Activated CD4-positive, alpha-beta T cell treated with anti-CD3 and anti-CD28 coated beads for 36 hours (primary cell): Measurements from ENCODE around the gene SPTLC1. TPM values are rescaled to one million over a fixed set of nuclear protein-coding genes. Genes with fewer than 3 reads are reported as not detected.
"Not testable (repeated sequence)": the region's sequence is repeated elsewhere in the genome, so short reads cannot be mapped to it uniquely, and the experiment has no call there.

ENCODE experiments used
- ATAC-seq: fragments of 200-7000 bp; cut with Tn5 transposase; one replicate; pipeline ENCODE4 v1.10.0; 2021; ENCODE audit warnings: mild to moderate bottlenecking, moderate library complexity
- CTCF ChIA-PET: fragments of 350-600 bp; sonication (Branson Sonifier 250); formaldehyde crosslinking; loops from one replicate; lab custom pipeline; 2021; ENCODE audit warnings: antibody characterized with exemption; lab: Charles Lee
- POLR2A ChIA-PET: fragments of 350-600 bp; sonication (Branson Sonifier 250); formaldehyde crosslinking; loops from one replicate; lab custom pipeline; 2021; ENCODE audit warnings: antibody characterized with exemption, inconsistent platforms; lab: Charles Lee
- DNase-seq: peaks from one replicate; pipeline ENCODE4 v3.0.0-alpha.2; 2020
- H3K27ac Mint-ChIP-seq: one replicate; pipeline ENCODE4 v1.8.0; 2021; ENCODE audit warnings: mixed read lengths
- H3K27me3 Mint-ChIP-seq: one replicate; pipeline ENCODE4 v1.8.0; 2021; ENCODE audit warnings: mixed read lengths
- H3K36me3 Mint-ChIP-seq: one replicate; pipeline ENCODE4 v1.8.0; 2021; ENCODE audit warnings: low read depth, mixed read lengths
- H3K4me1 Mint-ChIP-seq: one replicate; pipeline ENCODE4 v1.8.0; 2021; ENCODE audit warnings: mixed read lengths
- H3K4me3 Mint-ChIP-seq: one replicate; pipeline ENCODE4 v1.8.0; 2021; ENCODE audit warnings: mild to moderate bottlenecking, moderate library complexity, mixed read lengths
- H3K9me3 Mint-ChIP-seq: one replicate; pipeline ENCODE4 v1.8.0; 2021; ENCODE audit warnings: low read depth, mixed read lengths
- intact Hi-C, 2 experiments: fragments of 100-400 bp; cut with DNase I in 1 of 2; cut with micrococcal nuclease in 1 of 2; formaldehyde crosslinking; loops; one replicate each; pipeline versions ENCODE4 v1.14.2 to v1.15.1; 2022 to 2024; cut with DNase I, micrococcal nuclease
- total RNA-seq, 2 experiments: library from RNA; stranded (reverse); gene quantifications; one replicate each; pipeline ENCODE4 v1.2.3, GENCODE V29; 2021

Gene SPTLC1
- total RNA-seq, 2 experiments from 2014 or later, result 45.9 to 46.6 TPM

DNA sequence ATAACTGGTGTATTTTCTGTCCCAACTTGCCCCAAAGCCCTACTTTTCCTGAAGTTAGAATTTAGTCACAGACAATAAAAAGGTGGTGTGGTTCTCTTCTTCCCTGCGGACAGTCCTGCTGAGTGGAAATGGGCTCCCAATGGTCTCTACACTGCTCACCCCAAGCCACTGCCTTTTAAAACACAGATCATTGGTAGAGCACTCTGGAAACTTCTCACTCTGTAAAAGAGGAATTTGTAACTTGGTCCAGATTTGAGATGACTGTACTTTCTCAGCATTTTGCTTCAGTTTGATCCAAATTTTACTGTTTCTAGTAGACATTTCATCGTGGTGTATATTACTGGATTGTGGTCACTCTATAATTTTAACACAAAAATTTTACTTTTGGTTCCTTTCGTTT is 84.8 kb downstream of the SPTLC1 start:
- CTCF ChIA-PET, result interaction anchor here (0.6 kb wide), 1 partner anchor 147 kb away, joined by 3 read pairs; no protein-coding TSS in a partner anchor
- H3K27ac Mint-ChIP-seq, result no peak overlapping the region
- H3K4me1 Mint-ChIP-seq, result no peaks in the 10 kb centered on the region

DNA sequence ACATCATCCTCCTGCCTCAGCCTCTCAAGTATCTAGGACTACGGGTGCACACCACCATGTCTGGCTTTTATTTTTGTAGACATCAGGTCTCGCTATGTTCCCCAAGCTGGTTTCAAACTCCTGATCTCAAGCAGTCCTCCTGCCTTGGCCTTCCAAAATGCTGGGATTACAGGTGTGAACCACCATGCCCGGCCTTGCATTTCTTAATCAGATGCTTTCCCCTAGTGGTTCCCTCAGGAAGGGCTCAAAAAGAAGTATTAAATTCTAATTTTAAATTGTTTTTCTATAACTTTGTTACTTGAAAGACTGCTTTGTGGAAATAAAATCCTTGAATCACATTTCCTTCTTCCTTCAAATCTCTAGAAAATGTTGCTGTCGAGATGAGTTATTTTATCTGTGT is 85.7 kb downstream of the SPTLC1 start:
- no peak overlapping the region for H3K27ac Mint-ChIP-seq
- H3K9me3 Mint-ChIP-seq, result no peaks in the 10 kb centered on the region
- no peak overlapping the region for H3K4me3 Mint-ChIP-seq
- no peaks in the 10 kb centered on the region for H3K27me3 Mint-ChIP-seq
- intact Hi-C loops, result no loop called here
- ChIA-PET POLR2A (no interaction called here), CTCF (interaction anchor here (0.6 kb wide), 1 partner anchor 147 kb away, joined by 3 read pairs; no protein-coding TSS in a partner anchor)
- ATAC-seq (no peak), DNase-seq (no peak)
- no peaks in the 10 kb centered on the region for H3K4me1 Mint-ChIP-seq
- peaks cover 23% of the 10 kb centered on the region for H3K36me3 Mint-ChIP-seq

More for the DNA sequence above, 84.8 kb downstream of the SPTLC1 start:
- Mint-ChIP-seq H3K36me3 (peaks cover 28% of the 10 kb centered on the region), H3K9me3 (no peaks in the 10 kb centered on the region), H3K27me3 (no peaks in the 10 kb centered on the region), H3K4me3 (no peak overlapping the region)
- DNase-seq, result no peak
- intact Hi-C loops, result no loop called here
- POLR2A ChIA-PET, result no interaction called here
- no peak for ATAC-seq

- peaks cover 2% of the 10 kb centered on the region for H3K36me3 Mint-ChIP-seq
- CTCF ChIA-PET, result no interaction called here
- H3K27ac Mint-ChIP-seq, result no peak overlapping the region
- POLR2A ChIA-PET, result no interaction called here
- ATAC-seq (no peak), DNase-seq (no peak)
- peaks cover 10% of the 10 kb centered on the region for H3K9me3 Mint-ChIP-seq
- intact Hi-C loops, result no loop called here
- no peaks in the 10 kb centered on the region for H3K4me1 Mint-ChIP-seq
- H3K27me3 Mint-ChIP-seq, result no peaks in the 10 kb centered on the region
- H3K4me3 Mint-ChIP-seq, result no peak overlapping the region
Observed at GRCh38 chr9:92026206-92027002, 88.8 kb downstream of the SPTLC1 start.

DNA sequence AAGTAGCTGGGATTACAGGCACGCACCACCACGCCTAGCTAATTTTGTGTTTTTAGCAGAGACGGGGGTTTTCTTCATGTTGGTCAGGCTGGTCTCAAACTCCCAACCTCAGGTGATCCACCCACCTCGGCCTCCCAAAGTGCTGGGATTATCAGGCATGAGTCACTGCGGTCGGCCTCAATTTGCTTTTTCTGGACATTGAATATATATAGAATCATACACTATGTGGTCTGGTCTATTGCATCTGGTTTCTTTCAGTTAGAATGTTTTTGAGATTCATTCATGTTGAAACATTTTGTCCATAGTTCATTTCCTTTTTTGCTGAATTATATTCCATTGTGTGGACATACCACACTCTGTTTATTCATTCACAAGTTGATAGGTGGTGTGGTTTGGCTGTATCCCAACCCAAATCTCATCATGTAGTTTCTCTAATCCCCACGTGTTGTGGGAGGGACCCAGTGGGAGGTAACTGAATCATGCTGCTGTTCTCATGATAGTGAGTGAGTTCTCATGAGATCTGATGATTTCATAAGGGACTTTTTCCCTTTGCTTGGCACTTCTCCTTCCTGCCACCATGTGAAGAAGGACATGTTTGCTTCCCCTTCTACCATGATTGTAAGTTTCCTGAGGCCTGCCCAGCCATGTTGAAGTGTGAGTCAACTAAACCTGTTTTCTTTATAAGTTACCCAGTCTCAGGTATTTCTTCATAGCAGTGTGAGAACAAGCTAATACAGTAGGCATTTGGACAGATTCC is 93.2 kb downstream of the SPTLC1 start:
- CTCF ChIA-PET, H3K4me1 Mint-ChIP-seq, intact Hi-C loops, H3K9me3 Mint-ChIP-seq, H3K27ac Mint-ChIP-seq, H3K4me3 Mint-ChIP-seq, H3K27me3 Mint-ChIP-seq, H3K36me3 Mint-ChIP-seq, POLR2A ChIA-PET: not testable (repeated sequence)
- peak; percentile 26 for ATAC-seq
- DNase-seq, result peak; percentile 10

DNA sequence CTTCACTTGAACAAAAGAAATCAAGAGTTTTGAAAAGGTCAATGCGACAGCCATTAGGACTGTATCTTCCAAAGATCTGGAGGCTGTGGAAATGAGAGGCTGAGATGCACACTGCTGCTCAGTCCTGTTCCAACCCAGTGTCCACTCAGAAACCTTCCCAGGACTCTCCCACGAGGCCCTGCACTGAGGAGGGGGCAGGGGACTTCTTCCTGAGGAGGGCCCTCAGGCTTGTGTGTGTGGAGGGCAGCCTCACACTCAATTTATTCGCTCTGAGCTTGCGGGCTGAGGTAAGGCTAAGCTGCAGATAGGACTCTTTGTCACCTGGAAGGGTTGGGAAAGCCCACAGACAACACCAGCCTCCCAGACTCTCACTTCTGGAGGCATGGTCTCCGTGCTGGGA is 95.6 kb downstream of the SPTLC1 start:
- H3K27ac Mint-ChIP-seq, result no peak overlapping the region
- H3K36me3 Mint-ChIP-seq, result no peaks in the 10 kb centered on the region
- H3K9me3 Mint-ChIP-seq, result peaks cover 12% of the 10 kb centered on the region
- ChIA-PET POLR2A (no interaction called here), CTCF (interaction anchor here (1.5 kb wide), 1 partner anchor 69 kb away, joined by 4 read pairs; the partner anchor contains the start of gene ROR2)
- H3K4me3 Mint-ChIP-seq, result no peak overlapping the region
- intact Hi-C loops, result no loop called here
- DNase-seq (no peak), ATAC-seq (no peak)
- peaks cover 2% of the 10 kb centered on the region for H3K27me3 Mint-ChIP-seq
- no peaks in the 10 kb centered on the region for H3K4me1 Mint-ChIP-seq

DNA sequence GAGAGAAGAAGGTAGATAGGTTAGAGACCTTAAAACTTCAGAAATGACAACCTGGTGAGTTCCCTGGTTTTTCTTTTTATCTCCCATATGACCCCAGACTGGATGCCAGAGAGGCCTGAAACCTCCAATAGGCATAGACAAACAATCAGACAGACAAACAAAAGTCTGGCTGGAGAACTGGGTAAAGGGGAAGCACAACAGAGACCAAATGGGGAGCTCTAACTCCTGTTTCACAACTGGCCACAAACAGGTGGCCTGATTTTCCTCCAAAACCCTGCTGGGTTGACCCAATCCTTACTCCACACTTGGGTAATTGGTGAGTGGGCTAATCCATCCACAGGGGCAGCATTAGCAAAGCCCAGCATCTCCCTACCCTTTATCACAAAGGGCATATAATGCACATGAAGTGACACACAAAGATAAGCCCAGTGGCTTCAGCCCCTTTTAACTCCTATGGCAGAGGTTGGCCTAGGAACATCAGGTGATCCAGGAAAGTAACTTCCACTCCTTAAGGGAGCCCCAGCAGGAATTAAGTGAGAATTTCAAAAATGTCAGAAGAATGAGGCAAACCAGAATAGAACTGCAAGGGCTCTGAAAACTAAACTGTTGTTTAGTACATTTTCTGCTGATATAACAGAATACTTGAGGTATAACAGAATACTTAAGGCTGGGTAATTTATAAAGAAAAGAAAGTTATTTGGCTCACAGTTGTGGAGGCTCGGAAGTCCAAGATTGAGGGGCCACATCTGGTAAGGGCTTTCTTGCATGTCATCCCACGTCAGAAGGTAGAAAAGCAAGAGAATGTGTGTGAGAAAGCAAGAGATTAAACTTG is 104.3 kb downstream of the SPTLC1 start:
- ATAC-seq (no peak), DNase-seq (no peak)
- intact Hi-C loops, result no loop called here
- H3K27me3 Mint-ChIP-seq, result peaks cover 5% of the 10 kb centered on the region
- H3K4me3 Mint-ChIP-seq, result no peak overlapping the region
- ChIA-PET CTCF (no interaction called here), POLR2A (no interaction called here)
- H3K4me1 Mint-ChIP-seq, result no peaks in the 10 kb centered on the region
- H3K9me3 Mint-ChIP-seq, result peaks cover 4% of the 10 kb centered on the region
- no peaks in the 10 kb centered on the region for H3K36me3 Mint-ChIP-seq
- no peak overlapping the region for H3K27ac Mint-ChIP-seq

DNA sequence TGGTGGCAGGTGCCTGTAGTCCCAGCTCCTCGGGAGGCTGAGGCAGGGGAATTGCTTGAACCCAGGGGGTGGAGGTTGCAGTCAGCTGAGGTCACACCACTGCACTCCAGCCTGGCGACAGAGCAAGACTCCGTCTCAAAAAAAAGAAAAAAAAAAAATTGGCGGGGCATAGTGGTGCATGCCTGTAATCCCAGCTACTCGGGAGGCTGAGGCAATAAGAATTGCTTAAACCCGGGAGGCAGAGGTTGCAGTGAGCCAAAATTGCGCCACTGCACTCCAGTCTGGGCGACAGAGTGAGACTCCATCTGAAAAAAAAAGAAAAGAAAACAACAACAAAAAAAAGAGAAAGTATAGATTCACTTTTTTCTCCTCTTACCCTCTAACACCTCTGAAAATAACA is 105.0 kb downstream of the SPTLC1 start:
- DNase-seq, H3K36me3 Mint-ChIP-seq, ATAC-seq, POLR2A ChIA-PET, H3K4me1 Mint-ChIP-seq, H3K4me3 Mint-ChIP-seq, H3K27me3 Mint-ChIP-seq, H3K9me3 Mint-ChIP-seq, CTCF ChIA-PET, H3K27ac Mint-ChIP-seq, intact Hi-C loops: not testable (repeated sequence)

- DNase-seq (no peak), ATAC-seq (no peak)
- ChIA-PET POLR2A (no interaction called here), CTCF (no interaction called here)
- intact Hi-C loops, result no loop called here
- Mint-ChIP-seq H3K4me1 (no peaks in the 10 kb centered on the region), H3K9me3 (no peaks in the 10 kb centered on the region), H3K36me3 (no peaks in the 10 kb centered on the region), H3K27me3 (peaks cover 3% of the 10 kb centered on the region), H3K4me3 (no peak overlapping the region), H3K27ac (no peak overlapping the region)
Observed at GRCh38 chr9:92008041-92008440, 107.2 kb downstream of the SPTLC1 start.

- H3K4me3 Mint-ChIP-seq, result no peak overlapping the region
- H3K27ac Mint-ChIP-seq, result no peak overlapping the region
- ChIA-PET CTCF (no interaction called here), POLR2A (no interaction called here)
- H3K36me3 Mint-ChIP-seq, result no peaks in the 10 kb centered on the region
- intact Hi-C loops, result no loop called here
- DNase-seq, result no peak
- H3K27me3 Mint-ChIP-seq, result peaks cover 5% of the 10 kb centered on the region
- H3K9me3 Mint-ChIP-seq, result no peaks in the 10 kb centered on the region
- no peaks in the 10 kb centered on the region for H3K4me1 Mint-ChIP-seq
- no peak for ATAC-seq
Observed at GRCh38 chr9:92004045-92004392, 111.2 kb downstream of the SPTLC1 start.

DNA sequence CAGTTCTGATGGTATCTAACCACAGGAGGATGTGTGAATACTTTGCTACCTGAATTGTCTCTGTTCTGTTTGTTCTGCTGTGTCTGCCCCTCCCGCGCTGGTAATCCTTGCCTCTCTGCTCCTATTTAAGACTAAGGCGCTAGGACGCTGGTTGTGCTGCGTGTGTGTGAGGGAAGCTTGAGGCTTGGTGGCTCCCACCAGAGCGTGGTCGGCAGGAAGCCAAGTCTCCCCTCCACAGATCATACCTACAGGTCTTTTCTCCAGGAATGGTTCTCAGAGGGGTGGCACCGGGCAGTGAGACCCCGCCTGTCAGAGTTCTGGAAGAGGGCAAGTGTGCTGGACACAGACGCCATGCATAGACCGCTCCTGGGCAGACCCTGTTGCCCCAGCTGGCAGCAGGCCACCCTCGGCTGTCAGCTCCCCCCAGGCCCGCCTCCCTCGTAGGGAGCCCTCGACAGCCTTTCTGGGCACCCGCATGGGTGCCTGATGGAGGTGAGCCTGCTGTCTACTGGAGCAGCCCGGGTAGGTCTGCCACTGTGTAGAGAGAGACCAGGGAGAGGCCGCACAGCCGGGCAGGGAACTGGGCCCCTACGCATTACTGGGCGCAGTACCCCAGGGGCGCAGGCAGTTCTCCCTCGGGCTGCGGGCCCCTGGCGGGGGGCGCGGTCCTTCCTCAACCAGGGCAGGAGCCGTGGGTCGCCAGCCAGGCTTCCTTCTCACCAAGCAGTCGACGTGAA is 111.7 kb downstream of the SPTLC1 start:
- no peaks in the 10 kb centered on the region for H3K9me3 Mint-ChIP-seq
- CTCF ChIA-PET, result no interaction called here

DNA sequence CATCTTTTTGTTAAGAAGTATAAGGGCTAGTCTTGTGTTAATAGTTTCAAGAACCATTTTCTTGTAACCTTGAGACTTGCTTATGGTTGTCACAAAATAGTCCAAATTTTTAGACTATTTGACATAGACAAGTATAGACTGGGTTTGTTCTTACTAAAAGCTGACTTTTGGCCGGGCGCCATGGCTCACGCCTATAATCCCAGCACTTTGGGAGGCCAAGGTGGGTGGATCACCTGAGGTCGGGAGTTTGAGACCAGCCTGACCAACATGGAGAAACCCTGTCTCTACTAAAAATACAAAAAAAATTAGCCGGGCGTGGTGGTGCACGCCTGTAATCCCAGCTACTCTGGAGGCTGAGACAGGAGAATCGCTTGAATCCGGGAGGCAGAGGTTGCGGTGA is 113.3 kb downstream of the SPTLC1 start:
- H3K4me3 Mint-ChIP-seq, intact Hi-C loops, H3K27ac Mint-ChIP-seq, H3K9me3 Mint-ChIP-seq, H3K27me3 Mint-ChIP-seq, H3K36me3 Mint-ChIP-seq, H3K4me1 Mint-ChIP-seq, DNase-seq, ATAC-seq: not testable (repeated sequence)
- CTCF ChIA-PET, result interaction anchor here (0.6 kb wide), 1 partner anchor 357 kb away, joined by 3 read pairs; no protein-coding TSS in a partner anchor
- POLR2A ChIA-PET, result interaction anchor here (0.7 kb wide), 1 partner anchor 206 kb away, joined by 4 read pairs; no protein-coding TSS in a partner anchor

More for the DNA sequence above, 111.7 kb downstream of the SPTLC1 start:
- ATAC-seq, result no peak
- no peak for DNase-seq
- POLR2A ChIA-PET, result no interaction called here
- H3K4me3 Mint-ChIP-seq, result no peak overlapping the region
- intact Hi-C loops, result no loop called here
- no peak overlapping the region for H3K27ac Mint-ChIP-seq
- no peaks in the 10 kb centered on the region for H3K4me1 Mint-ChIP-seq
- H3K36me3 Mint-ChIP-seq, result no peaks in the 10 kb centered on the region
- H3K27me3 Mint-ChIP-seq, result peaks cover 6% of the 10 kb centered on the region
